ENCODE results near the gene USO1.

Gene USO1

DNA sequence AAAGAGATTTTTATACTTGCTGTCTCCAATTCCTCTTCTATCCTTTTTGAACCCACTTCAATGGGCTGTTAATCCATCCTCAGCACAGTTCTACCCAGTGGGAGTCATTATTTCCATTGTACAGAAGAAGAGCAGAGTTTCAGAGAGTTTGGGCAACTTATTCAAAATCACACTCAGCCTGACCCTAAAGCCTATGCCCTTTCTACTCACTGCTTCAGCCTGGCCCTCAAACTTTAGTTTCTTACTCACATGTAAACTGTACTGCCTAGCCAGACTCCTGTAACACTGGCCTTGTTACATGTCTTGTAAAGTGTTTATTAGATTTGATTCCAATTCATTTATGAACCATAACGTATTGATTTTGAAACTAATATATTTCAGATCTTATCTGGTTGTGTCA is 25.1 kb upstream of the USO1 start:
- no peak overlapping the region for H3K27ac ChIP-seq
- no peak for TF ChIP-seq ZFX (IDR thresholded peaks at IDR 0.05; ENCODE audit: borderline replicate concordance)
- TF ChIP-seq, protein P1, sequence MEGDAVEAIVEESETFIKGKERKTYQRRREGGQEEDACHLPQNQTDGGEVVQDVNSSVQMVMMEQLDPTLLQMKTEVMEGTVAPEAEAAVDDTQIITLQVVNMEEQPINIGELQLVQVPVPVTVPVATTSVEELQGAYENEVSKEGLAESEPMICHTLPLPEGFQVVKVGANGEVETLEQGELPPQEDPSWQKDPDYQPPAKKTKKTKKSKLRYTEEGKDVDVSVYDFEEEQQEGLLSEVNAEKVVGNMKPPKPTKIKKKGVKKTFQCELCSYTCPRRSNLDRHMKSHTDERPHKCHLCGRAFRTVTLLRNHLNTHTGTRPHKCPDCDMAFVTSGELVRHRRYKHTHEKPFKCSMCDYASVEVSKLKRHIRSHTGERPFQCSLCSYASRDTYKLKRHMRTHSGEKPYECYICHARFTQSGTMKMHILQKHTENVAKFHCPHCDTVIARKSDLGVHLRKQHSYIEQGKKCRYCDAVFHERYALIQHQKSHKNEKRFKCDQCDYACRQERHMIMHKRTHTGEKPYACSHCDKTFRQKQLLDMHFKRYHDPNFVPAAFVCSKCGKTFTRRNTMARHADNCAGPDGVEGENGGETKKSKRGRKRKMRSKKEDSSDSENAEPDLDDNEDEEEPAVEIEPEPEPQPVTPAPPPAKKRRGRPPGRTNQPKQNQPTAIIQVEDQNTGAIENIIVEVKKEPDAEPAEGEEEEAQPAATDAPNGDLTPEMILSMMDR (IDR thresholded peaks at IDR 0.05), result no peak

DNA sequence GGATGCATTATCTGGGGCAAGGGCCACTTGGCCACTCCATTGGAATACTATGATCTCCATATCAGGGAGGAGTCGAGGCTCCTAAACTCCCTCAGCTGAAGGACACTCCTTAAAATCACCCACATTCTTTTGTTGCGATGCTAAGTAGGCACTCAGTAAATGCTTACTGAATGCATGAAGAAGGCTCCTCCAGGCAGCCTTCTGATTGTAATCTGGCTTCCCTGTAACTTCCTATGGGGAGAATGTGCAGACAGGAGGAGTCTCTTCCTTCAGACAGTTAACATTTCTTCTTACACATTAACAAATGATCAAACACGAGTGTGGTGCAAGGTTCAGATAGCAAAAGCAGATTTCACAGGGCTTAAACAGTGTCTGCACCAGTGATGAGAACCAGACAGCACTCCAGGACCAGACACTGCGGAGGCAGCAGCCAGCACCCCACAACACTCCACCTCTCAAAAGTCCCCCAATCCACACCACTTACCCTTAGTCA is 21.4 kb upstream of the USO1 start:
- no peak overlapping the region for H3K27ac ChIP-seq
- TF ChIP-seq, protein P1 (IDR thresholded peaks at IDR 0.05), result no peak
- no peak for TF ChIP-seq ZFX (IDR thresholded peaks at IDR 0.05; ENCODE audit: borderline replicate concordance)

DNA sequence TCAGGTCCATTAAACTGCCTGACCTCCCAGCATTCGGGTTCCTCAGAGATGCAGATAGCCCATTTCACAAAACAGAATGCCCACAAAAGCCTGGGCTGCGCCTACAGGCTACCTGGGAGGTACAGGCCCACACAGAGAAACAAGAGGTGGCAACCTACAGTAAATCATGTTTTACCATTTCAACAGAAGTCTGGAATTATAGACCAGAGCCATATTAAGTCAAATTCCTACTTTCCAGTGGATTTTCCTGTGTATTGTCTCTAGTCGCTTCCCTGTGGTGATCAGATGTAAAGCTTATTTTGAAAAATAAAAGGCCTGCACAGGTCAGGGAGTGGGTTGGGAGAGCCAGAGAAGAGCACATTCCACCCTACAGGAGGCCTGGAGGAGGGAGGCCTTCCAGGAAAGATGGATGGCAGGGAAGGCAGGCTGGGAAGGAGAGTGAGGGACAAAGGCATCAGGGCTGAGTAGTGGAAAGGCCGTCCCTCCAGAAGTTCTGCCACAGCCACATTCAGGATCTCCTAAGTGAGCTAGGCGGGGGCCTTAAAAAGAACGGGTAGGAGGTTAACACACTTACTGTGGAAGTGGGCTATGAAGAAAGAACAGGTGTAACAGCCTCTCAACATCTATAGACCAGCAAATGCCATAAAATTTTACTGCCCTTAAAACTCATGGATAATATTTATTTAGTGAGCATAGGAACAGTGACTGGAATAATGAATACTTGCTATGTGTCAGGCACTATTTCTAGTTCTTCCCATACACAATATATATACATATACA is 19.0 kb upstream of the USO1 start:
- TF ChIP-seq ZFX (IDR thresholded peaks at IDR 0.05; ENCODE audit: borderline replicate concordance), result no peak
- TF ChIP-seq, protein P1 (IDR thresholded peaks at IDR 0.05), result no peak
- H3K27ac ChIP-seq, result no peak overlapping the region

DNA sequence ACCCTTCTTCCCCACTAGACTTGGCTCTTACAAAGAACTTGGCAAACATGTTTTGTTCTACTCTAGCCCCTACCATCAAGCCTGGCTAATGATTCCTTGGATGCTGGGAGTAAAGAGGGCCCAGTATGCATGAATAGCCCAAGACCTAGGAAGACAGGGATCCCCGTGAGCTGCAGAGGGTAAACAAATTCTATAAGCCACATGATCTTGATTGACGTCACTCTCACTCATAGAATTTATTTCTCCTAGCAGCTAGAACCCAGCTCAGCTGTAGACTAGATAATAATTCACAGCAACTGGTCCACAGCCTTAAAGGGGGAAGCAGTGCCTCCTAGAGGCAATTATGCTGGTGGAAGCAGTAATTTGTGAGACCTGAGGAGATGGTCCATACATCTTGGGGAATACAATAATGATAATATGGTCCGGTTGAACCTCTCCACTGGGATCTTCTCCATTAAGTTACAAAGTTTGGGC is 16.1 kb upstream of the USO1 start:
- H3K27ac ChIP-seq, result no peak overlapping the region
- no peak for TF ChIP-seq ZFX (IDR thresholded peaks at IDR 0.05; ENCODE audit: borderline replicate concordance)
- TF ChIP-seq, protein P1 (IDR thresholded peaks at IDR 0.05), result peak; percentile 45

DNA sequence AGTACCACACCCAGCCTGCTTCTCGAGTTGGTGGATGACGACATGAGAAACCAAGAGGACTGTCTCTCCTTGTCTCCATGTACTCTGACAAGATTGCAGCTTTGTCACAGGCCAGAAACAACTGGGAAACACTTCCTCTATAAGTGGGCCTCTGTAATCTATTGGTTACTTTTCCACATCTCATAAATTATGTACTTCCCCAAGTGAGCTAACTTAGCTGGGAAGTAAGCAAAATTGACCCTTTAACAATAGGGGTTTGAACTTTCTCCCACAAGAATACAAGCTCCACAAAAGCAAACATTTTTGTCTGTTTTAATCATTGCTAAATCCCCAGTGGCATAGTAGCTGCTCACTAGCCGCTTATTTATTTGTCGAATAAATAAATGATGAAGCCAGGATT is 14.1 kb upstream of the USO1 start:
- no peak overlapping the region for H3K27ac ChIP-seq
- TF ChIP-seq ZFX (IDR thresholded peaks at IDR 0.05; ENCODE audit: borderline replicate concordance), result no peak
- TF ChIP-seq, protein P1 (IDR thresholded peaks at IDR 0.05), result no peak

DNA sequence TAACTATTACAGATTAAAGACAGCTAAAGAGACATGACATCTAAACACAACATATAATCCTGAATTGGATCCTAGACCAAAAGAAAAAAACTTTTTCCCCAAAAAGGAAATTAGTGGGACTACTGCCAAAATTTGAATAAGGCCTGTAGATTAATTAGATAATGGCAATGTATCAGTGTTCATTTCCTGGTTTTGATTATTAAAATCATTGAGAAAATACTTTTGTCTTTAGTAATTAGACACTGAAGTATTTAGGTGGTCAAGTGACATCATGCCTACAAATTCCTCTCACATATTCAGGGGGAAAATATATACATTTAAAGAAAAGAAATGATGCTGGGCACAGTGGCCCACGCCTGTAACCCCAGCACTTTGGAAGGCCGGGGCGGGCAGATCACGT is 10.4 kb upstream of the USO1 start:
- TF ChIP-seq, protein P1 (IDR thresholded peaks at IDR 0.05), result no peak
- TF ChIP-seq ZFX (IDR thresholded peaks at IDR 0.05; ENCODE audit: borderline replicate concordance), result no peak
- H3K27ac ChIP-seq, result no peak overlapping the region

DNA sequence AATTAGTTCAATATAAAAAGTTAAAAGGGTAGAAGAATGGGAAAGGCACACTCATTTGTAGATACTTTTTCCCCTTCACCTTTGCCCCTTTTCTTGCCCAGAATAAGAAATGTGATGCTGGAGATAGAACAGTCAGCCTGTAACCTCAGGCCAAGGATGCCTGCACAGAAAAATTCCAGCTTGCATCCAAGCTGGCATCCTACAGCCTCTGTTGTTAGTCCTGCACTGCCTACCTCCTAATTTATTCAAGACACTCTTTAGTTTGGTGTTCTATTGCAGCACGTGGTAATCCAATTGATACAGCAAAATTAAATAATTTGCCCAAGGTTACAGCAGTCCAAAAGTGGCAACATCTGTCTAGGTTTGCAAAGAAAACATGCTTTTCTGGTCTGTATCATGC is 9.7 kb upstream of the USO1 start:
- no peak overlapping the region for H3K27ac ChIP-seq
- TF ChIP-seq ZFX (IDR thresholded peaks at IDR 0.05; ENCODE audit: borderline replicate concordance), result no peak
- TF ChIP-seq, protein P1 (IDR thresholded peaks at IDR 0.05), result no peak
